ENCODE results near the gene PPP1R14D. TPM values are rescaled to one million over a fixed set of nuclear protein-coding genes. Genes with fewer than 3 reads are reported as not detected.

The PPP1R14D gene
- total and polyA plus RNA-seq, 7 donors, result not detected

GRCh38 chr15:40826423-40827075, 2.0 kb downstream of the PPP1R14D start:
- Histone ChIP-seq H3K4me1 (no peaks in the 10 kb centered on the region), H3K9me3 (no peaks in the 10 kb centered on the region), H3K36me3 (ENCODE audit: insufficient read depth in 1 of 2, low read depth in 1 of 2) (no peaks in the 10 kb centered on the region), H3K27ac (no peak overlapping the region), H3K4me3 (no peak overlapping the region), H3K27me3 (ENCODE audit: insufficient read depth in 3 of 3, low read length in 2 of 3) (peaks cover 0 to 1% (median 0%) of the 10 kb centered on the region in 3 donors)
- no peak for ATAC-seq
- no peak for TF ChIP-seq CTCF (IDR thresholded peaks at IDR 0.05)
- no peak for DNase-seq
- intact Hi-C loops (cut with DNase I), result no loop called here
- 61 to 78% (median 71%) methylated on average over 4 of the region's 4 CpGs for WGBS, 3 donors

DNA sequence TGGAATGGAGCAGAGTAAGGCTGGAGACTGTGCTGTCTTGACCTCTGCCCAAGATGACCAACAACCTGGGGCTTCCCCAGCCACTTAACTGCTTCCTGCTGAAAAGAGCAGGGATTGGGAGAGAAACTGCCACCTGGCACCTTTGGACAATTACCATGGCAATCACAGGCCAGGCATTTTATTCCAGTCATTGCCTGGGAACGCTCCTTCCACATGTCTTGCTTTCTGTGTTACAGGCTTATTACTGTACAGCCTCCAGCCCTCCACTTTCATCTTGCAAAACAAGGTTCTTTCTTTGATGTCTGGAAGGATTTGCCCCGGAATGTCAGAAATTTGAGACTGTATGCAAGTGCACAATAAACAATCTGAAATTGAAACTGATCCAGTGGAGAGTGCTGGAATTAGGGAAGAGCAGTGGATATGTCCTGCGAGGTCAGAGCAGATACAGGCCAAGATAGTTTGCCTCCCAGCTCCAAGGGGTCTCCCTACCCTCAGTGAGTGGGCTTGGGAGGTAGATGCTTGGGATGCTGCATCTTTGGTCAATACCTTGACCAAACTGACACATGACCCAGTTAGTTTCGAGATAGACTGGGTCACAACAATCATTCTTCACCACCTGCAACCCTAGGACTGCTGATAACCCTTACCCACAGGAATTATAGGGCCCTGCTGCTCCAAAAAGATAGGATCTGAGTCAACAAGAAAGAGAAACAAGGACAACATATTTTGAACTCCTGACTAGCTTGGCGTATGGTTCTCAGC, 2.7 kb downstream of the PPP1R14D start:
- ATAC-seq (no peak), DNase-seq (no peak)
- H3K4me3 ChIP-seq, result no peak overlapping the region
- no peaks in the 10 kb centered on the region for H3K9me3 ChIP-seq
- H3K27me3 ChIP-seq (ENCODE audit: insufficient read depth in 3 of 3, low read length in 2 of 3), result peaks cover 0 to 1% (median 0%) of the 10 kb centered on the region in 3 donors
- H3K27ac ChIP-seq, result no peak overlapping the region
- intact Hi-C loops (cut with DNase I), result no loop called here
- WGBS, 3 donors, result 56 to 62% (median 58%) methylated on average over 5 of the region's 5 CpGs
- H3K36me3 ChIP-seq (ENCODE audit: insufficient read depth in 1 of 2, low read depth in 1 of 2), result no peaks in the 10 kb centered on the region
- TF ChIP-seq CTCF (IDR thresholded peaks at IDR 0.05), result no peak
- no peaks in the 10 kb centered on the region for H3K4me1 ChIP-seq

DNA sequence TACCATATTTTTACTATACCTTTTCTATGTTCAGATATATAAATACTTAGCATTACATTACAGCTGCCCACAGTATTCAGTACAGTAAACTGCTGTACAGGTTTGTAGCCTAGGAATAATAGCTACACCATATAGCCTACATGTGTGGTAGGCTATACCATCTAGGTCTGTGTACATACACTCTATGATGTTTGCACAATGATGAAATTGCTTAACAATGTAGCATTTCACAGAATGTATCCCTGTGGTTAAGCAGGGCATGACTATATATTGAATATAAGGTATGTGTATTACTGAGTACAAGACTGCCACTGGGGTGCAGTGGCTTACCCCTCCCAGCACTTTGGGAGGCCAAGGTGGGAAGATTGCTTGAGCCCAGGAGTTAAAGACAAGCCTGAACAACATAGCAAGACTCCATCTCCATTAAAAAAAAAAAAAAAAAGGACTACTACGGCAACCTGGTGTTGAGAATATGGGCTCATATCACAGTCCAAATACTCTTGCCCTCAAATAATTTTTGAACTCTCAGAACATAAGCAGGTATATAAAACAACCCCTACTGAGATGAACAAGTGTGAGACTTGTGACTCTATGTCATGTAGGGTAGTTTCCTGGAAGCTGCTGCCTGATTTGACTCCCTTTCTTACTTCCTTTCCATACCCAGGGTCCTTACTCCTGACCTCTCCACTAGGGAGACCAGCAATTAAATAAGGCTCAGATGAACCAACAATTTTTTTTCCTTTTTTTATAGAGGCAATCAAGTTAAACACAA, 4.8 kb downstream of the PPP1R14D start:
- no peaks in the 10 kb centered on the region for H3K4me1 ChIP-seq
- no peak for ATAC-seq
- no peak for TF ChIP-seq CTCF (IDR thresholded peaks at IDR 0.05)
- no peak overlapping the region for H3K27ac ChIP-seq
- no peak for DNase-seq
- H3K36me3 ChIP-seq (ENCODE audit: insufficient read depth in 1 of 2, low read depth in 1 of 2), result no peaks in the 10 kb centered on the region
- intact Hi-C loops (cut with DNase I), result no loop called here
- no peaks in the 10 kb centered on the region for H3K9me3 ChIP-seq
- no peaks in the 10 kb centered on the region for H3K27me3 ChIP-seq (ENCODE audit: insufficient read depth in 3 of 3, low read length in 2 of 3)
- 83 to 100% (median 86%) methylated on average over 1 of the region's 1 CpG for WGBS, 3 donors
- H3K4me3 ChIP-seq, result no peak overlapping the region

GRCh38 chr15:40821195-40821594, 7.3 kb downstream of the PPP1R14D start:
- Histone ChIP-seq H3K4me1 (no peaks in the 10 kb centered on the region), H3K9me3 (no peaks in the 10 kb centered on the region), H3K4me3 (no peak overlapping the region), H3K36me3 (ENCODE audit: insufficient read depth in 1 of 2, low read depth in 1 of 2) (no peaks in the 10 kb centered on the region), H3K27ac (no peak overlapping the region), H3K27me3 (ENCODE audit: insufficient read depth in 3 of 3, low read length in 2 of 3) (no peaks in the 10 kb centered on the region)
- 85 to 89% (median 87%) methylated on average over 2 of the region's 2 CpGs for WGBS, 3 donors
- ATAC-seq (no peak), DNase-seq (no peak)
- intact Hi-C loops (cut with DNase I), result no loop called here
- TF ChIP-seq CTCF (IDR thresholded peaks at IDR 0.05), result no peak

Data from psoas muscle (tissue), 8 donors.